Mesothelial cell of epicardium (in vitro differentiated cells): ENCODE results near the gene NR5A2. TPM values are rescaled to one million over a fixed set of nuclear protein-coding genes. Genes with fewer than 3 reads are reported as not detected.
A peak's percentile ranks its signal among the peaks of the same experiment; 100 is the strongest.

Experiments
- DNase-seq, 2 experiments: peaks; one replicate each; pipeline ENCODE4 v3.0.0; 2021; ENCODE audit warnings: low spot score in 2 of 2; ENCODE audit not compliant: unreplicated experiment in 2 of 2
- H3K27ac Mint-ChIP-seq: 2 replicates; pipeline ENCODE4 v1.8.0; 2021; ENCODE audit warnings: mixed read lengths
- H3K27me3 Mint-ChIP-seq: 2 replicates; pipeline ENCODE4 v1.8.0; 2021; ENCODE audit warnings: low read depth, mixed read lengths
- H3K36me3 Mint-ChIP-seq: 2 replicates; pipeline ENCODE4 v1.8.0; 2021; ENCODE audit warnings: mixed read lengths
- H3K4me1 Mint-ChIP-seq: 2 replicates; pipeline ENCODE4 v1.8.0; 2021; ENCODE audit warnings: mixed read lengths
- H3K4me3 Mint-ChIP-seq: 2 replicates; pipeline ENCODE4 v1.8.0; 2021; ENCODE audit warnings: mild to moderate bottlenecking, moderate library complexity, mixed read lengths
- H3K9me3 Mint-ChIP-seq: 2 replicates; pipeline ENCODE4 v1.8.0; 2021; ENCODE audit warnings: mixed read lengths
- total RNA-seq: library from RNA; stranded (reverse); gene quantifications from 3 replicates; pipeline ENCODE4 v1.2.1, GENCODE V29; 2021
- TF ChIP-seq, protein P1 (sequence below): fragments of 200-600 bp; sonication (generic); IDR thresholded peaks from one replicate; pipeline ENCODE4 v1.5.0; 2021; ENCODE audit warnings: antibody characterized with exemption; ENCODE audit not compliant: unreplicated experiment

NR5A2 gene
- total RNA-seq: 0.25 to 1.2 TPM (median 0.38 TPM) in 3 replicates

DNA sequence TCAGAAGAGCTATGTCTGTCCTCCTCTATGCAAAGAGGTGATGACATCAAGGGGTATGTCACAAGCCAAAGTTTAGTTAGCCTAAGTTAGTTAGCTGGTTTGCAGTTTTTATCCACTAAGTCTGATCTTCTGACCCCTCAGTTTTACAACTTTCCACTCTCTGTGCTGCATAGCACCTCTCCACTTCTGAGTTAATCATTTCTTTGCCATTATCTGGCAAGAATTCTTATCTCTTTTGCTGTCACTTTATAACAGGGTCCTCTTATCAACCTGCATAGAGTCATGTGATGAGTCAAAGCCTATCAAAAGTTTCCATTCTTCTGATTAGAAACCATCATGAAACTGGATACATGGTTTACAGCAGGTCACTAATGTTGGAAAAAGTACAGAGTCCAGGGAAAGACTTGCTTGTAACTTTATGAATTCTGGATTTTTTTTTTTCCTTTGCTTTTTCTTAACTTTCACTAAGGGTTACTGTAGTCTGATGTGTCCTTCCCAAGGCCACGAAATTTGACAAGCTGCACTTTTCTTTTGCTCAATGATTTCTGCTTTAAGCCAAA is at the start of gene NR5A2:
TSS of gene NR5A2 (plus strand) at position 447 of the 560 bp plus-strand sequence. CDS start 138 bp downstream, outside the sequence.
- no peaks in the 10 kb centered on the region for H3K36me3 Mint-ChIP-seq
- TF ChIP-seq, protein P1, sequence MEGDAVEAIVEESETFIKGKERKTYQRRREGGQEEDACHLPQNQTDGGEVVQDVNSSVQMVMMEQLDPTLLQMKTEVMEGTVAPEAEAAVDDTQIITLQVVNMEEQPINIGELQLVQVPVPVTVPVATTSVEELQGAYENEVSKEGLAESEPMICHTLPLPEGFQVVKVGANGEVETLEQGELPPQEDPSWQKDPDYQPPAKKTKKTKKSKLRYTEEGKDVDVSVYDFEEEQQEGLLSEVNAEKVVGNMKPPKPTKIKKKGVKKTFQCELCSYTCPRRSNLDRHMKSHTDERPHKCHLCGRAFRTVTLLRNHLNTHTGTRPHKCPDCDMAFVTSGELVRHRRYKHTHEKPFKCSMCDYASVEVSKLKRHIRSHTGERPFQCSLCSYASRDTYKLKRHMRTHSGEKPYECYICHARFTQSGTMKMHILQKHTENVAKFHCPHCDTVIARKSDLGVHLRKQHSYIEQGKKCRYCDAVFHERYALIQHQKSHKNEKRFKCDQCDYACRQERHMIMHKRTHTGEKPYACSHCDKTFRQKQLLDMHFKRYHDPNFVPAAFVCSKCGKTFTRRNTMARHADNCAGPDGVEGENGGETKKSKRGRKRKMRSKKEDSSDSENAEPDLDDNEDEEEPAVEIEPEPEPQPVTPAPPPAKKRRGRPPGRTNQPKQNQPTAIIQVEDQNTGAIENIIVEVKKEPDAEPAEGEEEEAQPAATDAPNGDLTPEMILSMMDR: no peak
- no peak for DNase-seq
- H3K9me3 Mint-ChIP-seq: no peaks in the 10 kb centered on the region
- no peak within 1 kb of the TSS for H3K27ac Mint-ChIP-seq
- H3K27me3 Mint-ChIP-seq: peaks cover 46% of the 10 kb centered on the region
- H3K4me1 Mint-ChIP-seq: peaks cover 4% of the 10 kb centered on the region
- peak within 1 kb of the TSS; percentile 71 for H3K4me3 Mint-ChIP-seq

DNA sequence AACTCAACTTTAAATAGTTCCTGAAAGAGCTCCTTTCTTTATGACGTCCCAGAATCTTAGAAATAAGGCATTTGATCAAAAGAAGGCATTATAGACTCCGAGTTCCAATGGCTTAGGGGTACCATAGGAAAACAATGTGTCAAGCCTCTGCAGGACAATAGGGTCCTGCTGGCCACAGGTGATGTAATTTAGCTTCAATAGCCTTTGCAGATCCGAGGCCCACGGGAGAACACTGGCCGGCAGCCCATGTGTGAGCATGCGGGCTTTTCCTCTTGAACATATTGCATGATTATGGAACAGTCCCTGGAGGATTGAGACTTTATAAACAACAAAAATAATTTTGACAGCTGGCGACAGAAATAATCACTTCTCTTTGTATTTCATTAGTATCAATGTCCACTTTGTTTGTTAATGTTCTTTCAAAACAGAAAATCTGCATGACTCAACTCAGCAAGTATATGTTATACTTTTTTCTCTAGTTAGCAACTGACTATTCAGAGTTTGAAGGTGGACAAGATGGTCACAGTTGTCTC is 49.0 kb upstream of the NR5A2 start:
- Mint-ChIP-seq H3K9me3 (no peaks in the 10 kb centered on the region), H3K36me3 (no peaks in the 10 kb centered on the region), H3K27ac (no peak overlapping the region), H3K27me3 (no peaks in the 10 kb centered on the region), H3K4me3 (no peak overlapping the region), H3K4me1 (peaks cover 10% of the 10 kb centered on the region)
- DNase-seq: no peak
- TF ChIP-seq, protein P1: no peak

DNA sequence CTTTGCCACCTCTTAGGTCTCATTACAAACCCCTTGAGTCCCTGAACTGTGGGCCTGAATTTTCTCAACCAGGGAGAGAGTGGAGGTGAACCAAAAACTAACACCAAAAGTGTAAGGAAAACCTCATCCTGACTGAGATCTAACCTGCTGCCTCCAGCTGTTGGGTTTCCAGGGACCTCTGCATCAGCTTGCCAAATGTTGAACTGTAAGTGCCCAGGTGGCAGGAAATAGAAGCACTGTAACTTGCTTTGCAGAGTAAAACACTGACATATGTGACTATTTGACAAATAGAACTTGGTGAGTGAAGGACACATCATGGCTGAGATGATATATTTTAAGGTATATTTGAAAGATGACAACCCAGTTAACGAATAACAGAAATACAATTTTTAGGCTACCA is 48.4 kb upstream of the NR5A2 start:
- no peaks in the 10 kb centered on the region for H3K27me3 Mint-ChIP-seq
- TF ChIP-seq, protein P1: no peak
- H3K4me3 Mint-ChIP-seq: no peak overlapping the region
- peaks cover 10% of the 10 kb centered on the region for H3K4me1 Mint-ChIP-seq
- no peak for DNase-seq
- H3K36me3 Mint-ChIP-seq: no peaks in the 10 kb centered on the region
- H3K27ac Mint-ChIP-seq: no peak overlapping the region
- no peaks in the 10 kb centered on the region for H3K9me3 Mint-ChIP-seq

DNA sequence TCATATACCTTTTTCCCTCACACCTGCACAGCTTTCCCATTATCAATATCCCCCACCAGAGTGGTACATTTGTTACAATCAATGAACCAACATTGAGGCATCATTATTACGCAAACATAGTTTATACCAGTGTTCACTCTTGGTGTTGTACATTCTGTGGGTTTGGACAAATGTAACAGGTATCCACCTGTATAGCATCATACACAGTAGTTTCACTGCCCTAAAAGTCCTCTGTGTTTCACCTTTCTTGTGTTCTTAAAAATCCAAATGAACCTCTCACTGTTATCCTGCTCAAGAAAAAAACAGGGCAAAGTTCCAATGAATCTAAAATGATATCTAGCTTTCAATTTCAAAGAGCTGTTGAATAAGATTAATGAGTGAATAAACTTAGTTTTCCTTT is 45.9 kb upstream of the NR5A2 start:
- Mint-ChIP-seq H3K36me3 (no peaks in the 10 kb centered on the region), H3K4me3 (no peak overlapping the region), H3K4me1 (peaks cover 4% of the 10 kb centered on the region), H3K27me3 (no peaks in the 10 kb centered on the region), H3K27ac (no peak overlapping the region), H3K9me3 (no peaks in the 10 kb centered on the region)
- TF ChIP-seq, protein P1: no peak
- no peak for DNase-seq

DNA sequence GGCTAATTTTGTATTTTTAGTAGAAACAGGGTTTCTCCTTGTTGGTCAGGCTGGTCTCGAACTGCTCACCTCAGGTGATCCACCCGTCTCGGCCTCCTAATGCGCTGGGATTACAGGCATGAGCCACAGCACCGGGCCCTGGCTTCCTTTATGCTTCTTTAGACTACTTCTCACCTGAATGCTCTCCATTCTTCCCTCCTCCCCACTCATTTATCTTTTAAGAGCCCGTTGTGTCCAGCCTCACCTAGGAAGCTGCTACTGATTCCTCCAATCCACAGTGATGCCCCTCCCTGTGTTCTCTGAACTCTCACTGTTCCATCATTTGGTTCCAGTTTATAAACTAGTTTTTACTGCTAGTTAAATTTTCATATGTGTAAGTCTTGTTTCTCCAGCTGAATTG is 44.9 kb upstream of the NR5A2 start:
- no peaks in the 10 kb centered on the region for H3K4me1 Mint-ChIP-seq
- no peak overlapping the region for H3K27ac Mint-ChIP-seq
- no peaks in the 10 kb centered on the region for H3K9me3 Mint-ChIP-seq
- H3K27me3 Mint-ChIP-seq: no peaks in the 10 kb centered on the region
- DNase-seq: no peak
- TF ChIP-seq, protein P1: no peak
- no peaks in the 10 kb centered on the region for H3K36me3 Mint-ChIP-seq
- H3K4me3 Mint-ChIP-seq: no peak overlapping the region
